Stimulated activated CD4-positive, alpha-beta T cell treated with anti-CD3 and anti-CD28 coated beads, Interleukin-15, amount 100 ng/mL, for 48 hours (primary cell): Measurements from ENCODE around the gene SGPL1.

ENCODE experiments used
- DNase-seq, 2 donors: peaks; one replicate each; pipeline ENCODE4 v3.0.0-alpha.2; 2020; ENCODE audit warnings: low read depth in 2 of 2

SGPL1 gene

GRCh38 chr10:70809726-70810125 lies 6.0 kb upstream of the SGPL1 start:
- no peak for DNase-seq

DNA sequence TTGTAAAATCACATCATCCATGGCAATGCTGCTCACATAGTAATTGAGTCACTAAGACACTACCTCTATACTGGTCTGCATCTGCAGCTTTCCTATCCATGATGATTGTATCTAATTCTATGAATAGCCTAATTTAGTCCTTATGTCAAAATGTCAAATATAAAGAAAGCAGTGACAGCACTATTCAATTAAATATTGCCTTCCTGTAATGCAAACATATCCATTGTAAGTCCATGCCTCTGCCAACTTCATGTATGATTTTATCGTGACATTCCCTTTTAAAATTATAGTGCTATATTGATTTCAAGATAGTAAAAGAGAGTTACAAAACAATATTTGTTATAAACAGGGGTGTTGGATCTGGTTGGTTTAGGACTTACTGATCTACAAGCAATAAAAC lies 4.8 kb upstream of the SGPL1 start:
- no peak for DNase-seq

GRCh38 chr10:70811881-70812280 lies 3.9 kb upstream of the SGPL1 start:
- no peak for DNase-seq

- no peak for DNase-seq
Observed at GRCh38 chr10:70812814-70813213, 2.9 kb upstream of the SGPL1 start.

DNA sequence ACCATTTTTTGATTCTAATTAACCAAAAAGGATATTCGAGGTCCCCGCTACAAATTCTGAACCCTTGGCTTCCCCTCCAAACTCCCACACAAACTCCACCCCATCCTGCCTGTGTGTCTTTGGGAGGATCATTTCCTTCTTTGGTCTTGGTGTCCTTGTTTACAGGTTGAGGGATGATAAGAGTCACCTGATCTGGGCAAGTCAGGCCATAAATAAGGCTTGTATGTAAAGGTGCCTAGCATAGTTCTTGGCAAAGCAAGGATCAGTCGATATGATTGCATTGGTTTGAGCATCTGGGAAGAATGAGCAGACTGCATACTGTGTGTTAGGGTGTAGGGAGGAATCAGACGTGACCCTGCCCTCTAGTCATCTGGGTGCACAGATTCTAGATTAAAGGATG lies 1.6 kb upstream of the SGPL1 start:
- DNase-seq, result no peak

DNA sequence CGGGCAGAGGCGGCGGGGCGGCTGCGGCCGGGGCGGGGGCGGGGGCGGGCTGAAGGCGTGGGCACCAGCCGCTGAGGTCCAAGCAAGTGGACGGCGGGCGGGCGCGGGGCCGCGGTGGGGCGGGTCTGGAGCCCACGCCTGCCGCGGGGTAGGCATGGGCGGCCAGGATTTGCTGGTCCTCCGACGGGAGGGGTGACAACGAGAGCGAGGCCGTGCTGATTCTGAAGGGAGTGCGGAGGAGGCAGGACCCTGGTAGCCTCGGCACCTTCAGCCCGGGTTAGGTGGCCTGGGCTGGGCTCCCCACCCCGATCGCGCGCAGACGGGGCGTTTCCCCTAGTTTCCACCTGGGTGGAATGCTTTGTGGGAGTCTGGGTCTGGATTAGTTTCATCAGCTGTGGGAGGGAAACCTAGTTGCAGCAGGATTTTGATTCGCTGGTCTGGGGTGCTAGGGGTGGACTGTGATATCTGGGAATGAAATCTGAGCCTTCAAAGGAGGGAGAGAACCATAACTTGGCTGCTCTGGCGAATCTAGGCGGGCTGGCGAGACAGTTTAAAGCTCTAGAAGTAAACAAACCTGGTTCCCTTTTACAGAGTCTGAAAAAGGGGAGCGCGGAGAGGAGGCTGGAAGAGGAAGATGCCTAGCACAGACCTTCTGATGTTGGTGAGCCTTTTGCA lies 609 bp downstream of the SGPL1 start:
- DNase-seq, result peak; percentile 15 to 28

DNA sequence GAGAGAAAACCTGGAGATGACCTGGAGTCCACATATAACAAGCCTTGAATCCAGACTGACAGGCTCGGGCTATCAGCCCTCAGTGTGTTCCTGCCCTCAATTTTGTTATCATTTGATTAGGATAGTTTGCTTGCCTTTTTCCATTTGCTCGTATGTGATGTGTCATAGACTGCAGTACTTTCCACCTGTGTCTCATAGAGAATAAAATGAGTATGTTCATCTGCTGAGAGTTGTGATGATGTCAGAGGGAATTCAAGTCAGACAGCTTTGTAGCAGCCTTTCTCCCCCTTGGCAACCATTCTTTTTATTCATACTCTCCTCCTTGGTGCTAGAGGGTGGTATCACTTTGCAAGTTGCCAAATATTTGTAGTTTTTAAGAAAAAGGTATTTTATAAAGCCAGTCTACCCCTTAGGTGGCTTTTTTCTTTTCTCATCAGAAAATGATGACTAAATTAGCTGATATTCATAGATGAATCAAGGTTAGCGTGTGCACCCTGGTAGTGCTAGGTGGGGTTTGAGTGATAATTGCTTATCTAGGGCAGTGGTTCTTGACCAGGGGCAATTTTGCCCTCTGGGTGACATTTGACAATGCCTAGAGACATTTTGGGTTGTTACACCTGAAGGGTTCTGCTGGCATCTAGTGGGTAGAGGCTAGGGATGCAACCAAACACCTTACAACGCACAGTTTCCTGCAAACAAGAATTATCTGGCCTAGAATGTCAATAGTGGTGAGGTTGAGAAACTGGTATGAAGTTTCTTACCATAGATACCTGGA lies 5.4 kb downstream of the SGPL1 start:
- no peak for DNase-seq

- DNase-seq, result no peak
Observed at GRCh38 chr10:70822076-70822820, 6.5 kb downstream of the SGPL1 start.

DNA sequence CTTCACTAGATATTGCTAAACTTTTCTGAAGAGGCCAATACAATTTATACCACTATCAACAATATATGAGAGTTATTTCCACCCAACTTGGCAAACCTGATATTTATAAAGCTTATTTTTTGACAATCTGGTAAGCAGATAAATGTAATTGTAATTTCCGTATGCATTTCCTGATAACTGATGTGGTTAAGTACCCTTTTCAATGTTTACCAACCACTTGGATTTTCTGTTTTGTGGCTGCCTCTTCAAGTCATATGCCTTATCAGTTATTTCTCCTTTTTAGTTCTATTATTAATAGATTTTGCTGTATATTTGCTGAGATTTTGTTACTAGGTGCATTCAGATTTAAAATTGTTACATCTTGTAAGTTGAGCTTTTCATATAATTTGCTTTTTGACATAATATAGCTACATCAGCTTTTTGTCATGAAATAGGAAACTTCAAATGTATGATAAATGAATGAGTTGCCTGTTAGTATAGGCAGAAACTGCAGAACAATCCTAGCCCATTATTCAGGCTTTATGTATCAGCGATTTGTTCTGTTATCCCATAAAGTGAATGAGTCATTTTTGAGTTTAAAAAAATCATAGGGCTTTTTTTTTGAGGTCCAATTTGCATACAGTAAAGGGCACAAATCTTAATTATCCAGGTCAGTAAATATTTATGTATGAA lies 11.5 kb downstream of the SGPL1 start:
- DNase-seq, result no peak

GRCh38 chr10:70828923-70829322 lies 13.2 kb downstream of the SGPL1 start:
- no peak for DNase-seq

DNA sequence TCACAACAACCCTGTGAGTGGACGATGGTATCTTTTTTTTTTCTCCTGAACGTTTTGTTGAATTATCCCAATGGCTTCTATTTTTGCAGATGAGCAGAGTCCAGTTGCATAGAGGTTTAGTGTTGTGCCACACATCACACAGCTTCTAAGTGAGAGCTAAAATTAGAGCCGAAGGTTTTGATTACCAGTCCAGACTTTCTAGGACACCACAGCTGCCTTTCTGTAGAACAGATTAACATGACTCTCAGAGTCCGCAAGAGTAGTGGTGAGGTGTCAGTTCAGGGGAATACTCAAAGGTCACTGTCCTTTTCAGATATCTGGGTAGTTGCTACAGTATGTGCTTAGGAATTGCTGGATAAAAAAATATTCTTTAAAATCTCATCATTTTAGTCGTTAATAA lies 13.8 kb downstream of the SGPL1 start:
- DNase-seq, result no peak

- DNase-seq, result no peak
Observed at GRCh38 chr10:70830164-70830563, 14.4 kb downstream of the SGPL1 start.

DNA sequence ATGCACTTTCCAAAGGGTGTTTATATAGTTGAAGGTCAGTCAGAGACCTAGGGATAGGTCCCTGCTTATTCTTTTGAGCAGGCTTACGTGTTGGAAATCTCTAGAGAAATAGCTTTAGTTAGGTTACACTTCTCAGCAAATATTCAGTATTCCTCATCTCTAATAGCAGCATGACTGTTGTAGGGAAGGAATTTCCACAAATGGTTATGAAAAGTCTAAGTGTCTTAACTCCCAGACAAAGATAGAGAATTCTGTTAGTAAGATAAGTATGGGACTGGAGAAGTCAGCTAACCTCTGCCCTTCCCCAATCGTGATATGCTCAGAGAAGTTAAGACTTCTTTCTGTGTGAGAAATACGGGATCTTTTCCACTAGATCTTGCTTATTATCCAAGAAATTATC lies 16.5 kb downstream of the SGPL1 start:
- no peak for DNase-seq

GRCh38 chr10:70832852-70833528 lies 17.2 kb downstream of the SGPL1 start:
- DNase-seq, result no peak

GRCh38 chr10:70833601-70834000 lies 17.9 kb downstream of the SGPL1 start:
- no peak for DNase-seq

DNA sequence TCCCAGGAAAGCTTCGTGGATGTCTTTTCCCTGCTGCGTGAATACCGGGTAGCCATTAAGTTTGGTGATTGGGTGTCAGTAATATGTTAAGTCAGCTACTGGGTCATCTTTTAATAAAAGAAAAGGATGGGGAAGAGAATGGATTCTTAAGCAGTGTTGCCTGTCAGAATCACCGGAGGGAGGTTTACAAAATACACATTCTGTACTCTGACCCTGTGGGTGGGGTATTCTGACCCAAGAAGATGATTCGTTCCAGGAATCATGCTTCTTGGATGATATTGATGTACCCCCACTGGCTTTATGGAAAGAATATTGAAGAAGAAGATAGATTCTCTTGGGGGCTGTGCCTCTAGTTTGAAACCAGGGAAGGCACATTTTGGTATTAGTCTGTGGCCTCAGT lies 18.3 kb downstream of the SGPL1 start:
- DNase-seq, result no peak

- DNase-seq, result no peak
Observed at GRCh38 chr10:70834441-70835151, 18.8 kb downstream of the SGPL1 start.

- no peak for DNase-seq
Observed at GRCh38 chr10:70836319-70836718, 20.6 kb downstream of the SGPL1 start.

DNA sequence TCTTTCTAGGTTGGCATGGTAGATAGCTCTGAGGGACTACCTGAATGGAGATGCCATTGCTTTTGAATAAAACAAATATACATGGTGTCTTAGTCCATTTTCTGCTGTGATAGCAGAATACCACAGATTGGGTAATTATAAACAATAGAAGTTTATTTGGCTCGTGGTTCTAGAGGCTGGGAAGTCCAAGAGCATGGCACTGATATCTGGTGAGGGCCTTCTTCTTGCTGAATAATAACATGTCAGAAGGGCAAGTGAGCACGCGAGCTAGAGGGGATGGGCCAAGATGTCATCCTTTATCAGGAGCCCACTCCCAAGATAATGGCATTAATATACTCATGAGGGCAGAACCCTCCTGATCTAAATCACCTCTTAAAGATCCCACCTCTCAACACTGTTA lies 21.9 kb downstream of the SGPL1 start:
- DNase-seq, result no peak

GRCh38 chr10:70838270-70838805 lies 22.6 kb downstream of the SGPL1 start:
- no peak for DNase-seq

- DNase-seq, result no peak
Observed at GRCh38 chr10:70840836-70841235, 25.1 kb downstream of the SGPL1 start.
